GM12878 (cell line): ENCODE measurements around the gene INSIG2. TPM values are rescaled to one million over a fixed set of nuclear protein-coding genes. Genes with fewer than 3 reads are reported as not detected.
A peak's percentile ranks its signal among the peaks of the same experiment; 100 is the strongest.

Experiments used
- ATAC-seq: fragments of 200-7000 bp; cut with Tn5 transposase; 3 replicates; pipeline ENCODE4 v1.9.1; 2020; ENCODE audit warnings: mild to moderate bottlenecking, moderate library complexity
- BruUV-seq: library from RNA; stranded (reverse); fragments of 400-500 nt; replicated peaks from 2 replicates; lab custom pipeline; 2021; lab: Mats Ljungman, UMichigan
- CTCF ChIA-PET: fragments of 300-600 bp; sonication (Branson Sonifier 250); formaldehyde crosslinking; extraction: SDS; loops from one replicate; lab custom pipeline; 2021; ENCODE audit warnings: inconsistent platforms; lab: Yijun Ruan, JAX
- POLR2A ChIA-PET: fragments of 350-600 bp; formaldehyde crosslinking; extraction: SDS; loops from one replicate; lab custom pipeline; 2021; ENCODE audit warnings: inconsistent platforms; lab: Charles Lee
- RAD21 ChIA-PET: fragments of 300-600 bp; sonication (Branson Sonifier 250); formaldehyde crosslinking; loops from one replicate; lab custom pipeline; 2023; ENCODE audit warnings: antibody characterized with exemption; ENCODE audit not compliant: unreplicated experiment; lab: Charles Lee
- SMC1A ChIA-PET: fragments of 300-600 bp; sonication (Branson Sonifier 250); formaldehyde crosslinking; loops from one replicate; lab custom pipeline; 2023; ENCODE audit not compliant: unreplicated experiment, uncharacterized antibody; lab: Charles Lee
- DNase-seq: peaks from one replicate; pipeline ENCODE4 v3.0.0-alpha.2; 2011; ENCODE audit warnings: low read depth, low spot score
- FAIRE-seq: peaks from 3 replicates; lab custom pipeline; 2011; peaks lifted over from hg19 to GRCh38; lab: Jason Lieb, UNC
- H2AFZ ChIP-seq: 2 replicates; pipeline ENCODE4 v1.6.0; 2011; ENCODE audit warnings: low read depth, low read length, control low read depth; ENCODE audit not compliant: control insufficient read depth
- H3K27ac ChIP-seq: 2 replicates; pipeline ENCODE4 v1.5.1; 2011; ENCODE audit warnings: control low read depth; ENCODE audit not compliant: control insufficient read depth, insufficient read depth
- H3K27me3 ChIP-seq, 2 experiments: replicated peaks in 1 of 2; 2 replicates each; pipeline versions ENCODE4 v1.6.0 to v1.6.1; 2011; ENCODE audit warnings: low read length in 1 of 2; ENCODE audit not compliant: control insufficient read depth in 2 of 2, insufficient read depth in 2 of 2
- H3K36me3 ChIP-seq, 2 experiments: 2 replicates each; pipeline ENCODE4 v1.5.1; 2011; ENCODE audit warnings: low read length in 1 of 2; ENCODE audit not compliant: control insufficient read depth in 2 of 2, insufficient read depth in 2 of 2
- H3K4me1 ChIP-seq: 2 replicates; pipeline ENCODE4 v1.6.1; 2011; ENCODE audit warnings: mild to moderate bottlenecking, low read length, moderate library complexity, mixed read lengths; ENCODE audit not compliant: control insufficient read depth, insufficient read depth
- H3K4me2 ChIP-seq: 2 replicates; pipeline ENCODE4 v1.6.0; 2011; ENCODE audit warnings: control low read depth; ENCODE audit not compliant: control insufficient read depth, insufficient read depth
- H3K4me3 ChIP-seq: fragments of 200-600 bp; sonication (generic); 2 replicates; pipeline ENCODE4 v1.5.1; 2016
- H3K79me2 ChIP-seq: 2 replicates; pipeline ENCODE4 v1.6.0; 2011; ENCODE audit warnings: low read length; ENCODE audit not compliant: control insufficient read depth, insufficient read depth
- H3K9ac ChIP-seq: 2 replicates; pipeline ENCODE4 v1.8.0; 2011; ENCODE audit warnings: low read length, control low read depth, mixed read lengths; ENCODE audit not compliant: control insufficient read depth, insufficient read depth
- H3K9me3 ChIP-seq: replicated peaks from 3 replicates; pipeline ENCODE4 v1.5.1; 2011; ENCODE audit warnings: mild to moderate bottlenecking, low read length; ENCODE audit not compliant: control insufficient read depth, insufficient read depth
- H4K20me1 ChIP-seq: 2 replicates; pipeline ENCODE4 v1.6.0; 2011; ENCODE audit not compliant: control insufficient read depth, insufficient read depth
- ASH2L ChIP-seq: fragments of 300-600, 200-600 bp; sonication (generic); IDR thresholded peaks from 2 replicates; pipeline ENCODE4 v1.6.1; 2017; ENCODE audit warnings: low read depth, mild to moderate bottlenecking, borderline replicate concordance
- EP300 ChIP-seq, 2 experiments: fragments of 150-350 bp in 1 of 2; IDR thresholded peaks; 2 replicates each; pipeline ENCODE4 v1.6.1; 2011 to 2012; ENCODE audit warnings: low read depth in 2 of 2, low read length in 2 of 2, borderline replicate concordance in 1 of 2, improper control_type of control experiment in 1 of 2, inconsistent platforms in 1 of 2; ENCODE audit not compliant: control insufficient read depth in 1 of 2
- EZH2 ChIP-seq: IDR thresholded peaks from 2 replicates; pipeline ENCODE4 v1.6.1; 2012; ENCODE audit warnings: low read depth, mild to moderate bottlenecking, control low read depth, inconsistent platforms, low read length, borderline replicate concordance; ENCODE audit not compliant: control insufficient read depth
- KDM1A ChIP-seq: fragments of 200-600 bp; sonication (generic); IDR thresholded peaks from 2 replicates; pipeline ENCODE4 v1.6.1; 2016; ENCODE audit warnings: borderline replicate concordance
- KLF5 ChIP-seq: fragments of 450-650 bp; IDR thresholded peaks from 2 replicates; pipeline ENCODE4 v1.6.1; 2014; ENCODE audit warnings: mild to moderate bottlenecking; ENCODE audit not compliant: partially characterized antibody
- MEF2B ChIP-seq: fragments of 450-650 bp; IDR thresholded peaks from 2 replicates; pipeline ENCODE4 v1.6.1; 2018; ENCODE audit warnings: mild to moderate bottlenecking, moderate library complexity; ENCODE audit not compliant: partially characterized antibody, poor library complexity, severe bottlenecking
- PAX5 ChIP-seq: IDR thresholded peaks from 2 replicates; pipeline ENCODE4 v1.6.1; 2011; ENCODE audit warnings: low read depth, low read length, borderline replicate concordance
- RAD21 ChIP-seq: IDR thresholded peaks from 2 replicates; pipeline ENCODE4 v1.6.1; 2011; ENCODE audit warnings: mild to moderate bottlenecking, low read depth, low read length, moderate library complexity; ENCODE audit not compliant: insufficient read depth
- ZBTB40 ChIP-seq: fragments of 450-650 bp; IDR thresholded peaks from 2 replicates; pipeline ENCODE4 v1.6.1; 2016; ENCODE audit warnings: mild to moderate bottlenecking, moderate library complexity, borderline replicate concordance
- ZNF622 ChIP-seq: fragments of 450-650 bp; IDR thresholded peaks from 2 replicates; pipeline ENCODE4 v1.6.1; 2017; ENCODE audit warnings: mild to moderate bottlenecking, inconsistent platforms
- WGBS: methylation state at CpG from one replicate; pipeline ENCODE4 v1.1.6; 2016; ENCODE audit warnings: low lambda C conversion rate; ENCODE audit not compliant: insufficient replicate concordance, insufficient coverage; ENCODE audit errors: missing lambda C conversion rate; 5-methylcytosine and 5-hydroxymethylcytosine counted together
- in situ Hi-C: fragments of 300-500 bp; cut with MboI; formaldehyde crosslinking; loops from 9 replicates; pipeline ENCODE4 v1.14.3; 2018; ENCODE audit warnings: mixed read lengths
- intact Hi-C: fragments of 100-400 bp; cut with micrococcal nuclease; formaldehyde crosslinking; loops from one replicate; pipeline ENCODE4 v1.14.2; 2022; ENCODE audit not compliant: unreplicated experiment
- polyA plus RNA-seq, 11 experiments: library from polyadenylated mRNA; depleted of rRNA in 4 of 11; unstranded in 6 of 11; stranded (reverse) in 5 of 11; fragments of >200 nt; fragmentation: Nextera tagmentation in 4 of 11; fragmentation: Illumina TruSeq in 1 of 11; extraction: Ambion mirVana in 4 of 11; extraction: Trizol in 1 of 11; gene quantifications; 1 replicate in 1 of 11; 2 replicates in 10 of 11; pipeline versions ENCODE4 v1.2.1 to v1.2.3, GENCODE V29; 2011 to 2016; ENCODE audit warnings: inconsistent platforms in 2 of 11, missing spikeins in 2 of 11, low read depth in 1 of 11
- total RNA-seq, 4 experiments: library from RNA; depleted of rRNA in 3 of 4; stranded (reverse); fragments of >200 nt in 3 of 4; fragmentation: Illumina TruSeq in 1 of 4; extraction: Trizol in 1 of 4; gene quantifications; 2 replicates each; pipeline versions ENCODE4 v1.2.1 to v1.2.3, GENCODE V29; 2013 to 2021
- TF ChIP-seq, protein P1 (sequence below): fragments of 450-650 bp; IDR thresholded peaks from 2 replicates; pipeline ENCODE4 v1.6.1; 2018; ENCODE audit warnings: borderline replicate concordance, mild to moderate bottlenecking; ENCODE audit not compliant: partially characterized antibody
- TF ChIP-seq, protein P2 (sequence below): fragments of 450-650 bp; formaldehyde crosslinking; IDR thresholded peaks from 2 replicates; pipeline ENCODE4 v1.5.0; 2022; ENCODE audit warnings: mild to moderate bottlenecking, missing genetic modification characterization

The INSIG2 gene
- total and polyA plus RNA-seq, 10 of the 15 experiments (the other 5 are each of a cell fraction or from before 2014, with no cell fraction given): 4.9 to 92.7 (median 12.0) TPM

DNA sequence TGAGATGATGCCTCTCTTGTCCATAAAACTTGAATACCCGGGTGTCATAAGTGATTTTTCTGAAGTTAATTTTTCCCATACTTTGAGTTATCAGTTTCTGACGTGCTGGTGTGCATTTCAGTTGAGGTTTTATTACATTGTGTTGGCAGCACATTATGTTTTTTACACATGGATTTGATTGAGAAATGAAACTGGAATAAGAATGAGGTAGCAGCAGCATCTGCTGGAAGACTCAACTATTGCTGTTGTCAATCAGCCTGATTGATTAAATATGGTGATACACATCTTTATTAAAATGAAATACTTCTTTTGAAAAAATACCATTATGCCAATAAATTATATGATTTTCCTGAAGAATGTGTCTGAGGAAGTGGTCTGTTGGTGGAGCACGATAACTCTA is 60.5 kb downstream of the INSIG2 start:
- RAD21 ChIA-PET: interaction anchor here (0.7 to 1.5 kb wide), 5 partner anchors 46 to 138 kb away, joined by 3 to 4 read pairs (median 3); no protein-coding TSS in a partner anchor
- CTCF ChIA-PET: interaction anchor here (0.7 to 4.5 kb wide), 2 partner anchors 102 to 111 kb away, joined by 3 to 36 read pairs; no protein-coding TSS in a partner anchor
- H3K9me3 ChIP-seq: no peaks in the 10 kb centered on the region
- H3K4me3 ChIP-seq: no peak overlapping the region
- no peaks in the 10 kb centered on the region for H3K36me3 ChIP-seq
- SMC1A ChIA-PET: interaction anchor here (0.8 to 5.1 kb wide), 3 partner anchors 97 to 116 kb away, joined by 3 to 29 read pairs (median 6); no protein-coding TSS in a partner anchor
- no TSS peak for BruUV-seq
- H3K9ac ChIP-seq: no peak overlapping the region
- H2AFZ ChIP-seq: no peak overlapping the region
- in situ Hi-C loops (no loop called here), intact Hi-C loops (loop anchor here (5.0 kb wide), 1 partner anchor 102 kb away; no protein-coding TSS in a partner anchor)
- H3K79me2 ChIP-seq: no peaks in the 10 kb centered on the region
- no peaks in the 10 kb centered on the region for H3K27me3 ChIP-seq
- no peaks in the 10 kb centered on the region for H3K4me1 ChIP-seq
- 37% methylated on average over 3 of the region's 3 CpGs for WGBS
- H3K27ac ChIP-seq: no peak overlapping the region
- POLR2A ChIA-PET: interaction anchor here (0.6 kb wide), 1 partner anchor 414 kb away, joined by 4 read pairs; no protein-coding TSS in a partner anchor
- H3K4me2 ChIP-seq: no peak overlapping the region
- H4K20me1 ChIP-seq: no peaks in the 10 kb centered on the region
- DNase-seq (no peak), ATAC-seq (no peak), FAIRE-seq (no peak)
- TF ChIP-seq, protein P1, sequence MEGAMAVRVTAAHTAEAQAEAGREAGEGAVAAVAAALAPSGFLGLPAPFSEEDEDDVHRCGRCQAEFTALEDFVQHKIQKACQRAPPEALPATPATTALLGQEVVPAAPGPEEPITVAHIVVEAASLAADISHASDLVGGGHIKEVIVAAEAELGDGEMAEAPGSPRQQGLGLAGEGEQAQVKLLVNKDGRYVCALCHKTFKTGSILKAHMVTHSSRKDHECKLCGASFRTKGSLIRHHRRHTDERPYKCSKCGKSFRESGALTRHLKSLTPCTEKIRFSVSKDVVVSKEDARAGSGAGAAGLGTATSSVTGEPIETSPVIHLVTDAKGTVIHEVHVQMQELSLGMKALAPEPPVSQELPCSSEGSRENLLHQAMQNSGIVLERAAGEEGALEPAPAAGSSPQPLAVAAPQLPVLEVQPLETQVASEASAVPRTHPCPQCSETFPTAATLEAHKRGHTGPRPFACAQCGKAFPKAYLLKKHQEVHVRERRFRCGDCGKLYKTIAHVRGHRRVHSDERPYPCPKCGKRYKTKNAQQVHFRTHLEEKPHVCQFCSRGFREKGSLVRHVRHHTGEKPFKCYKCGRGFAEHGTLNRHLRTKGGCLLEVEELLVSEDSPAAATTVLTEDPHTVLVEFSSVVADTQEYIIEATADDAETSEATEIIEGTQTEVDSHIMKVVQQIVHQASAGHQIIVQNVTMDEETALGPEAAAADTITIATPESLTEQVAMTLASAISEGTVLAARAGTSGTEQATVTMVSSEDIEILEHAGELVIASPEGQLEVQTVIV: no peak
- TF ChIP-seq KDM1A (no peak), KLF5 (no peak), ASH2L (no peak), ZNF622 (no peak), MEF2B (no peak), PAX5 (no peak), EZH2 (no peak), RAD21 (peak; percentile 45), ZBTB40 (no peak), EP300 (IDR thresholded peaks at IDR 0.05; ENCODE audit: borderline replicate concordance in 1 of 2, control insufficient read depth in 1 of 2, low read depth in 2 of 2, low read length in 2 of 2) (no peak)
- TF ChIP-seq, protein P2, sequence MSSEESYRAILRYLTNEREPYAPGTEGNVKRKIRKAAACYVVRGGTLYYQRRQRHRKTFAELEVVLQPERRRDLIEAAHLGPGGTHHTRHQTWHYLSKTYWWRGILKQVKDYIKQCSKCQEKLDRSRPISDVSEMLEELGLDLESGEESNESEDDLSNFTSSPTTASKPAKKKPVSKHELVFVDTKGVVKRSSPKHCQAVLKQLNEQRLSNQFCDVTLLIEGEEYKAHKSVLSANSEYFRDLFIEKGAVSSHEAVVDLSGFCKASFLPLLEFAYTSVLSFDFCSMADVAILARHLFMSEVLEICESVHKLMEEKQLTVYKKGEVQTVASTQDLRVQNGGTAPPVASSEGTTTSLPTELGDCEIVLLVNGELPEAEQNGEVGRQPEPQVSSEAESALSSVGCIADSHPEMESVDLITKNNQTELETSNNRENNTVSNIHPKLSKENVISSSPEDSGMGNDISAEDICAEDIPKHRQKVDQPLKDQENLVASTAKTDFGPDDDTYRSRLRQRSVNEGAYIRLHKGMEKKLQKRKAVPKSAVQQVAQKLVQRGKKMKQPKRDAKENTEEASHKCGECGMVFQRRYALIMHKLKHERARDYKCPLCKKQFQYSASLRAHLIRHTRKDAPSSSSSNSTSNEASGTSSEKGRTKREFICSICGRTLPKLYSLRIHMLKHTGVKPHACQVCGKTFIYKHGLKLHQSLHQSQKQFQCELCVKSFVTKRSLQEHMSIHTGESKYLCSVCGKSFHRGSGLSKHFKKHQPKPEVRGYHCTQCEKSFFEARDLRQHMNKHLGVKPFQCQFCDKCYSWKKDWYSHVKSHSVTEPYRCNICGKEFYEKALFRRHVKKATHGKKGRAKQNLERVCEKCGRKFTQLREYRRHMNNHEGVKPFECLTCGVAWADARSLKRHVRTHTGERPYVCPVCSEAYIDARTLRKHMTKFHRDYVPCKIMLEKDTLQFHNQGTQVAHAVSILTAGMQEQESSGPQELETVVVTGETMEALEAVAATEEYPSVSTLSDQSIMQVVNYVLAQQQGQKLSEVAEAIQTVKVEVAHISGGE (CRISPR knock-in tag): no peak
